PC-9 (cell line): Measurements from ENCODE around the gene HUS1.

Source experiments
- CTCF ChIP-seq: fragments of 200-600 bp; sonication (generic); conservative IDR thresholded peaks from 2 replicates; pipeline ENCODE4 v1.6.1; 2017; ENCODE audit warnings: mixed run types, antibody characterized with exemption, mild to moderate bottlenecking, moderate library complexity
- EZH2 ChIP-seq: fragments of 200-600 bp; sonication (generic); IDR thresholded peaks from 2 replicates; pipeline ENCODE4 v1.8.0; 2017; ENCODE audit warnings: antibody characterized with exemption, low read depth

GRCh38 chr7:47956220-47956619 lies 23.2 kb downstream of the HUS1 start:
- TF ChIP-seq CTCF (no peak), EZH2 (no peak)
